OCI-LY1 (cell line): ENCODE measurements around the gene GAK.

ENCODE experiments used
- CTCF ChIP-seq: fragments of 200-600 bp; sonication (generic), shearing (Covaris generic); IDR thresholded peaks from 2 replicates; pipeline ENCODE4 v1.5.1; 2017; ENCODE audit warnings: mild to moderate bottlenecking, antibody characterized with exemption, low read length, moderate library complexity, mixed read lengths
- EZH2 ChIP-seq: fragments of 200-600 bp; sonication (generic), shearing (Covaris generic); IDR thresholded peaks from 2 replicates; pipeline ENCODE4 v1.8.0; 2017; ENCODE audit warnings: borderline replicate concordance, mixed run types, mild to moderate bottlenecking, antibody characterized with exemption, low read length, moderate library complexity, mixed read lengths

- no peak for TF ChIP-seq CTCF
- TF ChIP-seq EZH2: no peak
Observed at GRCh38 chr4:882646-883045, 49.5 kb downstream of the GAK start.
